ENCODE results near the gene KRTAP4-8. TPM values are rescaled to one million over a fixed set of nuclear protein-coding genes. Genes with fewer than 3 reads are reported as not detected.
"Not testable (repeated sequence)": the region's sequence is repeated elsewhere in the genome, so short reads cannot be mapped to it uniquely, and the experiment has no call there.

KRTAP4-8 gene
- total and polyA plus RNA-seq, 2 experiments from 2014 or later = not detected

DNA sequence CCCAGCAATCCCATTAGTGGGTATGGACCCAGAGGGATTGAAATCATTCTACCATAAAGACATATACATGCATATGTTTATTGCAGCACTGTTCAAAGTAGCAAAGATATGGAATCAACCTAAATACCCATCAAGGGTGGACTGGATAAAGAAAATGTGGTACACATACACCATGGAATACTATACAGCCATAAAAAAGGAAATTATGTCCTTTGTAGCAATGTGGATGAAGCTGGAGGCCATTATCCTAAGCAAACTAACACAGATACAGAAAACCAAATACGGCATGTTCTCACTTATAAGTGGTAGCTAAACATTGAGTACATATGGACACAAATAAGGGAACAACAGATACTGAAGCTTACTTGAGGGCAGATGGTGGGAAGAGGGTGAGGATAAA, 40.4 kb downstream of the KRTAP4-8 start:
- H3K4me1 ChIP-seq (ENCODE audit: low read depth) = no peaks in the 10 kb centered on the region
- no peaks in the 10 kb centered on the region for H3K36me3 ChIP-seq
- H3K27ac ChIP-seq = no peak overlapping the region
- no peak overlapping the region for H3K4me3 ChIP-seq
- H3K9me3 ChIP-seq (ENCODE audit: low read depth) = no peaks in the 10 kb centered on the region
- TF ChIP-seq, protein P1, sequence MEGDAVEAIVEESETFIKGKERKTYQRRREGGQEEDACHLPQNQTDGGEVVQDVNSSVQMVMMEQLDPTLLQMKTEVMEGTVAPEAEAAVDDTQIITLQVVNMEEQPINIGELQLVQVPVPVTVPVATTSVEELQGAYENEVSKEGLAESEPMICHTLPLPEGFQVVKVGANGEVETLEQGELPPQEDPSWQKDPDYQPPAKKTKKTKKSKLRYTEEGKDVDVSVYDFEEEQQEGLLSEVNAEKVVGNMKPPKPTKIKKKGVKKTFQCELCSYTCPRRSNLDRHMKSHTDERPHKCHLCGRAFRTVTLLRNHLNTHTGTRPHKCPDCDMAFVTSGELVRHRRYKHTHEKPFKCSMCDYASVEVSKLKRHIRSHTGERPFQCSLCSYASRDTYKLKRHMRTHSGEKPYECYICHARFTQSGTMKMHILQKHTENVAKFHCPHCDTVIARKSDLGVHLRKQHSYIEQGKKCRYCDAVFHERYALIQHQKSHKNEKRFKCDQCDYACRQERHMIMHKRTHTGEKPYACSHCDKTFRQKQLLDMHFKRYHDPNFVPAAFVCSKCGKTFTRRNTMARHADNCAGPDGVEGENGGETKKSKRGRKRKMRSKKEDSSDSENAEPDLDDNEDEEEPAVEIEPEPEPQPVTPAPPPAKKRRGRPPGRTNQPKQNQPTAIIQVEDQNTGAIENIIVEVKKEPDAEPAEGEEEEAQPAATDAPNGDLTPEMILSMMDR (IDR thresholded peaks at IDR 0.05; ENCODE audit: low read depth, low read length) = no peak
- DNase-seq (ENCODE audit: low read depth in 1 of 2, low spot score in 1 of 2) = no peak
- no peaks in the 10 kb centered on the region for H3K27me3 ChIP-seq

DNA sequence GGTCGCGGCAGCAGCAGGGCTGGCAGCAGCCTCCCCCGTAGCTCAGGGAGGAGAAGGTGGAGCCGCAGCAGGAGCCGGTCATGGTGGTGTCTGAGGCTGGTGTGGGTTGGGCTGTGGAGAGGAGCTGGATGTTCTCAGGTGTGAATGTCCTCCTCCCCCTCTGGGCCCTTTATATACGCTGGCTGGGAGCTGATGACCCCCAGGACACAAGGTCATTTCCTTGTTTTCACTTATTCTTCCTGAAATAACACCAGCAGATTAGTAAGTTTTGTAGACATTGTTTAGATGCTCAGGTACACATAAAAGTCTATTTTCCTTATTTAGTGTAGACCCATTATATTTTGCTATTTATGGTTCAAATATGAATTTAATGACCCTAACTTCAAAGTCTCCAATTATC, 42.8 kb downstream of the KRTAP4-8 start, which contains the start of gene KRTAP2-2:
Gene KRTAP2-2 (minus strand): TSS at position 101 of the 400 bp plus-strand sequence. CDS start 19 bp downstream, at position 82.
- H3K9me3 ChIP-seq (ENCODE audit: low read depth); H3K4me3 ChIP-seq; H3K27me3 ChIP-seq; H3K27ac ChIP-seq; H3K36me3 ChIP-seq; H3K4me1 ChIP-seq (ENCODE audit: low read depth); DNase-seq (ENCODE audit: low read depth in 1 of 2, low spot score in 1 of 2): not testable (repeated sequence)

DNA sequence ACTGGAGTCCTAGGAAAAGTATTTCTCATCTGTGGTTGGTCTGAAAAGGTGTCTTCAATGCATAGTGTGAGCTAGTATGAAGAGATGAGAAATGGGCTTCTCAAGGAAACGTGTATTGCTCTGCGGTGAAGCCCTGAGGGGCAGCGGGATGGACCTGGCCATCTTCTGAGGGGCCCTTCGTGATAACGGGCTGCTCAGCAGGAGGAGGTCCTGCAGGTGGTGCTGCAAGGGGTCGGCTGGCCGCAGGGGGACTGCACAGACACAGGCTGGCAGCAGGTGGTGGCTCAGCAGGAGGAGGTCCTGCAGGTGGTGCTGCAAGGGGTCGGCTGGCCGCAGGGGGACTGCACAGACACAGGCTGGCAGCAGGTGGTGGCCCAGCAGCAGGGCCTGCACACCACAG, 43.4 kb downstream of the KRTAP4-8 start:
- H3K27ac ChIP-seq; DNase-seq (ENCODE audit: low read depth in 1 of 2, low spot score in 1 of 2); H3K36me3 ChIP-seq; H3K27me3 ChIP-seq; H3K9me3 ChIP-seq (ENCODE audit: low read depth); H3K4me1 ChIP-seq (ENCODE audit: low read depth); H3K4me3 ChIP-seq: not testable (repeated sequence)

DNA sequence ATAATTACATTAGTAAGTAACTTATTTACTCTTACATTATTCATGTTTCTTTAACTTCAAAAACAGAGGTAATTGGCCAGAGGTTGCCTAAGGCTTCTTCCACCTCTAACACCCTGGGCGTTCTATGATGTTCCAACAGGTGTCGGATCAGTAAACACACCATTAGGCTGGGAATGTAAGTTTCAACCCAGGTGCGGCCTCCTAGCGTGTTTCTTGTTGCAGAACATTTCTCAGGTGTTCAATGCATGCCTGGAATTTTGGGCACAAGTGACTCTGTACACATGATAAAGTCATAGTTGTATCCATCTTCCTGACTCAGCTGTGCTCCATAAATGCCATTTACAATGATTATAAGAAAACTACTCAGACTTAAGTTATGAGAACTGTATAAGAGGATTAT, 43.9 kb downstream of the KRTAP4-8 start:
- TF ChIP-seq, protein P1 (IDR thresholded peaks at IDR 0.05; ENCODE audit: low read depth, low read length) = no peak
- Histone ChIP-seq H3K4me3 (no peak overlapping the region), H3K27ac (no peak overlapping the region), H3K27me3 (no peaks in the 10 kb centered on the region), H3K9me3 (ENCODE audit: low read depth) (no peaks in the 10 kb centered on the region), H3K4me1 (ENCODE audit: low read depth) (no peaks in the 10 kb centered on the region), H3K36me3 (no peaks in the 10 kb centered on the region)
- no peak for DNase-seq (ENCODE audit: low read depth in 1 of 2, low spot score in 1 of 2)

DNA sequence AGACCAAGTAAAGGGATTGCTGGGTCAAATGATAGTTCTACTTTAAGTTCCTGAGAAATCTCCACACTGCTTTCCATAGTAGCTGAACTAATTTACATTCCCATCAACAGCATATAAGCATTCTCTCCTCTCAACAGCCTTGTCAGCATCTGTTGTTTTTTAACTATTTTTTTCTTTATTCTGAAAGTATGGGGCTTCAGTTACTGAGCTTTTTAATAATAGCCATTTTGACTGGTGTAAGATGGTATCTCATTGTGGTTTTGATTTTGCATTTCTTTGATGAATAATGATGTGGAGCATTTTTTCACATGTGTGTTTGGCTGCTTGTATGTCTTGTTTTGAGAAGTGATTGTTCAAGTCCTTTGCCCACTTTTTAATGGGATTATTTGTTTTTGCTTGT, 45.4 kb downstream of the KRTAP4-8 start:
- Histone ChIP-seq H3K4me1 (ENCODE audit: low read depth) (no peaks in the 10 kb centered on the region), H3K27ac (no peak overlapping the region), H3K36me3 (no peaks in the 10 kb centered on the region), H3K4me3 (no peak overlapping the region), H3K9me3 (ENCODE audit: low read depth) (no peaks in the 10 kb centered on the region), H3K27me3 (no peaks in the 10 kb centered on the region)
- TF ChIP-seq, protein P1 (IDR thresholded peaks at IDR 0.05; ENCODE audit: low read depth, low read length) = no peak
- no peak for DNase-seq (ENCODE audit: low read depth in 1 of 2, low spot score in 1 of 2)

DNA sequence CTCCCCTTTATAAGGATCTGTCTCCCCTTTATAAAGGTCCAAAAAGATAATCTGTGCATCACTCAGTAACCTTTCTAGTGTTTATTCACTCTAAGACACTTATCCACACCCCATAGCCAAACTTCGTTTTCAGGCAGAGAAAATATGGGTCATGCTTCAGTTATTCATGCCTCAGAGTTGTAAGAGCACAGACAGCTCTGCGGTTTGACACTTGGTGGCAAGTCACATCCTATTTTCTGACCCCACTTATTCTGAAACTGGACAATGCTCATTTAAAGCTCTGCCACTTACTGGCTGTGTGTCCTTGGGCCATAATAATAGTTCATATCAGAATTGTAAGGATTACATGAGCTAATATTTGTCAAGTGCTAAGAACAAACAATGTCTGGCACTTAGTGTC, 48.8 kb downstream of the KRTAP4-8 start:
- Histone ChIP-seq H3K27ac (no peak overlapping the region), H3K36me3 (no peaks in the 10 kb centered on the region), H3K9me3 (ENCODE audit: low read depth) (no peaks in the 10 kb centered on the region), H3K4me1 (ENCODE audit: low read depth) (no peaks in the 10 kb centered on the region), H3K4me3 (no peak overlapping the region), H3K27me3 (no peaks in the 10 kb centered on the region)
- no peak for DNase-seq (ENCODE audit: low read depth in 1 of 2, low spot score in 1 of 2)
- TF ChIP-seq, protein P1 (IDR thresholded peaks at IDR 0.05; ENCODE audit: low read depth, low read length) = no peak

DNA sequence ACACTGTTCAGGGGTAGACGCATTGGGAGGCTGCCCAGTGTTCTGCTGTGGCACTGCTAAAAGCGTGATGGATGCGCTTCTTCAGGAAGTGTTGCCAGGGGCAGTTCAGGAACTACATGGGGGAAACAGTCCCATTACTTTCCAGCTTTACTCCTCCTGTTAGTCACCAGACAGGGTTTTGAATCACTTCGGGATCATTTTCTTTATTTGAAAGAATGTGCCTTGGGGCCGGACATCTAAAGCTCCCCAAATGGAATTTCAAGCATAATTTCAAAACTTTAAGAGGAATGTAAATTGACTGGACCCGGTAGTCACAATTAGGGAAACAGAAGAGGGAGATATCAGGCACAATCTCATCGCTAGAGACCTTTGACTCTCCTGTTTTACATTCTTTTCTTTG, 49.5 kb downstream of the KRTAP4-8 start:
- Histone ChIP-seq H3K4me1 (ENCODE audit: low read depth) (no peaks in the 10 kb centered on the region), H3K9me3 (ENCODE audit: low read depth) (no peaks in the 10 kb centered on the region), H3K36me3 (no peaks in the 10 kb centered on the region), H3K27me3 (no peaks in the 10 kb centered on the region), H3K27ac (no peak overlapping the region), H3K4me3 (no peak overlapping the region)
- DNase-seq (ENCODE audit: low read depth in 1 of 2, low spot score in 1 of 2) = no peak
- TF ChIP-seq, protein P1 (IDR thresholded peaks at IDR 0.05; ENCODE audit: low read depth, low read length) = no peak

Measured in cardiac muscle cell (in vitro differentiated cells and primary cell).